Gastrocnemius medialis (tissue), 4 donors: ENCODE results near the gene SREBF2.

Experiments used
- CTCF ChIP-seq, 5 experiments: fragments of 450-650 bp in 3 of 5; fragments of 200-600 bp in 2 of 5; sonication (generic) in 2 of 5; IDR thresholded peaks in 4 of 5; conservative IDR thresholded peaks in 1 of 5; 1 replicate in 4 of 5; 2 replicates in 1 of 5; pipeline ENCODE4 v1.5.1; 2016 to 2019; ENCODE audit warnings: antibody characterized with exemption in 5 of 5, mild to moderate bottlenecking in 3 of 5, moderate library complexity in 3 of 5
- POLR2A ChIP-seq, 2 donors: fragments of 450-650 bp; IDR thresholded peaks; one replicate each; pipeline ENCODE4 v1.6.1; 2017; ENCODE audit warnings: antibody characterized with exemption in 2 of 2, mild to moderate bottlenecking in 2 of 2, moderate library complexity in 2 of 2

GRCh38 chr22:41927813-41928212, 94.9 kb downstream of the SREBF2 start:
- TF ChIP-seq CTCF (IDR thresholded peaks at IDR 0.05 in 4 of 5, conservative IDR thresholded peaks at IDR 0.05 in 1 of 5) = no peak
- no peak for TF ChIP-seq POLR2A (IDR thresholded peaks at IDR 0.05)
